ENCODE data around the gene LEMD3. TPM values are rescaled to one million over a fixed set of nuclear protein-coding genes. Genes with fewer than 3 reads are reported as not detected.

Gene LEMD3
- total RNA-seq, 2 experiments from 2014 or later, result 29.0 to 45.5 TPM

DNA sequence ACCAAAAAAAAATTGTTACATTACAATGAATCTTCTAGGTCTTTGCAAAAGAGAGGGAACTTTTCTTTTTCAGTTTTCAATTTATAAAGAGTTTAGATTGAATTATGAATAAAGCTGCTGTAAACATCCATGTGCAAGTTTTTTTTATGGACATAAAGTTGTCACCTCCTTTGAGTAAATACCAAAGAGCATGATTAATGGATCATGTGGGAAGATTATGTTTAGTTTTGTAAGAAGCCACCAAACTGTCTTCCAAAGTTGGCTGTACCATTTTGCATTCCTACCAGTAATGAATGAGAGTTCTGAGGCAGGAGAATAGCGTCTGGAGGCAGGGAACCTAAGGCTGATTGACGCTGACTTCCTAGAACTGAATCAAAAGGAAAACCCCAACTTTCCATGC, 30.2 kb downstream of the LEMD3 start:
- Histone ChIP-seq H3K27ac (ENCODE audit: low read depth, low read length, poor library complexity, severe bottlenecking) (no peak overlapping the region), H3K9me3 (ENCODE audit: low read length) (peaks cover 23% of the 10 kb centered on the region; the same call in 1 of the 2 replicates), H3K4me2 (ENCODE audit: low read length) (no peak overlapping the region), H3K36me3 (ENCODE audit: insufficient read depth, low read length) (peaks cover 35% of the 10 kb centered on the region), H3K9me2 (ENCODE audit: insufficient read depth, low read length) (no peaks in the 10 kb centered on the region), H3K4me1 (ENCODE audit: insufficient read depth, low read length, poor library complexity, severe bottlenecking) (peaks cover 17% of the 10 kb centered on the region), H3K4me3 (ENCODE audit: low read depth, low read length, poor library complexity, severe bottlenecking) (no peak overlapping the region), H2AFZ (ENCODE audit: low read length) (no peak overlapping the region), H3K79me2 (ENCODE audit: insufficient read depth, low read depth, low read length) (peaks cover 64% of the 10 kb centered on the region; the same call in 1 of the 2 replicates), H4K20me1 (ENCODE audit: insufficient read depth, low read length) (no peaks in the 10 kb centered on the region)
- DNase-seq (ENCODE audit: low spot score), result no peak
- intact Hi-C loops (cut with micrococcal nuclease; ENCODE audit: unreplicated experiment), result no loop called here
- TF ChIP-seq EZH2phosphoT487 (IDR thresholded peaks at IDR 0.05; ENCODE audit: borderline replicate concordance, low read depth, low read length), result no peak
- TF ChIP-seq, protein P1, sequence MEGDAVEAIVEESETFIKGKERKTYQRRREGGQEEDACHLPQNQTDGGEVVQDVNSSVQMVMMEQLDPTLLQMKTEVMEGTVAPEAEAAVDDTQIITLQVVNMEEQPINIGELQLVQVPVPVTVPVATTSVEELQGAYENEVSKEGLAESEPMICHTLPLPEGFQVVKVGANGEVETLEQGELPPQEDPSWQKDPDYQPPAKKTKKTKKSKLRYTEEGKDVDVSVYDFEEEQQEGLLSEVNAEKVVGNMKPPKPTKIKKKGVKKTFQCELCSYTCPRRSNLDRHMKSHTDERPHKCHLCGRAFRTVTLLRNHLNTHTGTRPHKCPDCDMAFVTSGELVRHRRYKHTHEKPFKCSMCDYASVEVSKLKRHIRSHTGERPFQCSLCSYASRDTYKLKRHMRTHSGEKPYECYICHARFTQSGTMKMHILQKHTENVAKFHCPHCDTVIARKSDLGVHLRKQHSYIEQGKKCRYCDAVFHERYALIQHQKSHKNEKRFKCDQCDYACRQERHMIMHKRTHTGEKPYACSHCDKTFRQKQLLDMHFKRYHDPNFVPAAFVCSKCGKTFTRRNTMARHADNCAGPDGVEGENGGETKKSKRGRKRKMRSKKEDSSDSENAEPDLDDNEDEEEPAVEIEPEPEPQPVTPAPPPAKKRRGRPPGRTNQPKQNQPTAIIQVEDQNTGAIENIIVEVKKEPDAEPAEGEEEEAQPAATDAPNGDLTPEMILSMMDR (conservative IDR thresholded peaks at IDR 0.05; ENCODE audit: low read length), result no peak
- BruUV-seq (replicated peaks), result no TSS peak
- CTCF ChIA-PET (ENCODE audit: unreplicated experiment), result no interaction called here
- POLR2A ChIA-PET, result interaction anchor here (1.1 kb wide), 1 partner anchor 10 kb away, joined by 3 read pairs; no protein-coding TSS in a partner anchor

DNA sequence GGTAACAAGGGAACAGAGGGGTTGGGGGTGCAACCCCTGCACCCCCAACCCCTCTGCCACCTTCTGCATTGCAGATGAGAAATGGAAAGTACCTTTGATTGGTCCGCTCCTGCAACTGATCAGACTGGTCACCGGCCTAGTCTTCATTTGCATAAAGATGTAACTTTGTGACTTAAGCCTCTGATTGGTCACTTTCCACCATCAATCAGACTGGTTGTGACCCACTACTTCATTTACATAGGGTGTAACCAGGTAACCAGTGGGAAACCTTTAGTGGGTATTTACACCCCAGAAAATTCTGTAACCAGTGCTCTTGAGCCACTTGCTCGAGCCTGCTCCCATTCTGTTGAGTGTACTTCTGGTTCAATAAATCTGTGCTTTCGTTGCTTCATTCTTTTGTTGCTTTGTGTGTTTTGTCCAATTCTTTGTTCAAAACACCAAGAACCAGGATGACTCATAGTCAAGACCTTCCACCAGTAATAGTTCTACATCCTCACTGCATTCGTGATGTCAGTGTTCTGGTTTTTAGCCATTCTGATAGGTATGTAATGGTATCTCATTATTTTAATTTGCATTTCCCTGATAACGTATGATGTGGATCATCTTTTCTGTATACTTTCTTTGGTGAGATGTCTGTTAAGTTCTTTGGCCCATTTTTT, 30.8 kb downstream of the LEMD3 start:
- TF ChIP-seq, protein P1 (conservative IDR thresholded peaks at IDR 0.05; ENCODE audit: low read length), result no peak
- TF ChIP-seq EZH2phosphoT487 (IDR thresholded peaks at IDR 0.05; ENCODE audit: borderline replicate concordance, low read depth, low read length), result no peak
- BruUV-seq (replicated peaks), result no TSS peak
- Histone ChIP-seq H3K4me2 (ENCODE audit: low read length) (no peak overlapping the region), H3K27ac (ENCODE audit: low read depth, low read length, poor library complexity, severe bottlenecking) (no peak overlapping the region), H3K4me3 (ENCODE audit: low read depth, low read length, poor library complexity, severe bottlenecking) (no peak overlapping the region), H3K4me1 (ENCODE audit: insufficient read depth, low read length, poor library complexity, severe bottlenecking) (peaks cover 19% of the 10 kb centered on the region), H2AFZ (ENCODE audit: low read length) (no peak overlapping the region), H3K9me3 (ENCODE audit: low read length) (peaks cover 21% of the 10 kb centered on the region; the same call in 1 of the 2 replicates), H3K36me3 (ENCODE audit: insufficient read depth, low read length) (peaks cover 31% of the 10 kb centered on the region), H3K9me2 (ENCODE audit: insufficient read depth, low read length) (no peaks in the 10 kb centered on the region), H4K20me1 (ENCODE audit: insufficient read depth, low read length) (no peaks in the 10 kb centered on the region), H3K79me2 (ENCODE audit: insufficient read depth, low read depth, low read length) (peaks cover 65% of the 10 kb centered on the region; the same call in 1 of the 2 replicates)
- intact Hi-C loops (cut with micrococcal nuclease; ENCODE audit: unreplicated experiment), result no loop called here
- CTCF ChIA-PET (ENCODE audit: unreplicated experiment), result no interaction called here
- no peak for DNase-seq (ENCODE audit: low spot score)
- POLR2A ChIA-PET, result interaction anchor here (1.1 kb wide), 1 partner anchor 9 kb away, joined by 3 read pairs; no protein-coding TSS in a partner anchor

DNA sequence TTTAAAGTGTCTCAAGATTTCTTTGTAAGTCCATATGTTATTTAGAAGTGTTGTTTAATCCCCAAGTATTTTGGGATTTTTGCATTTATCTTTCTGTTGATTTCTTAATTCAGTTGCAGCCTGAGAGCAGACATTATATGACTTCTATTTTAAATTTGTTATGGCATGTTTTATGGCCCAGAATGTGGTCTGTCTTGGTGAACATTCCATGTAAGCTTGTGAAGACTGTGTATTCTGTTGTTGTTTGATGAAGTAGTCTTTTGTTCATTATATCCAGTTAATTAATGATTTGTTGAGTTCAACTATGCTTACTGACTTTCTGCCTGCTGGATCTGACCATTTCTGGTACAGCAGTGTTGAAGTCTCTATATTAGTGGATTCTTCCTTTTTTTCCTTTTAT, 34.0 kb downstream of the LEMD3 start:
- H3K9me3 ChIP-seq (ENCODE audit: low read length), result no peaks in the 10 kb centered on the region
- H3K4me1 ChIP-seq (ENCODE audit: insufficient read depth, low read length, poor library complexity, severe bottlenecking), result peaks cover 29% of the 10 kb centered on the region
- H3K4me3 ChIP-seq (ENCODE audit: low read depth, low read length, poor library complexity, severe bottlenecking), result no peak overlapping the region
- intact Hi-C loops (cut with micrococcal nuclease; ENCODE audit: unreplicated experiment), result no loop called here
- H4K20me1 ChIP-seq (ENCODE audit: insufficient read depth, low read length), result 0 out of 2 replicates have a peak, but pooled peaks cover 4% of the 10 kb centered on the region
- DNase-seq (ENCODE audit: low spot score), result no peak
- no peak for TF ChIP-seq EZH2phosphoT487 (IDR thresholded peaks at IDR 0.05; ENCODE audit: borderline replicate concordance, low read depth, low read length)
- TF ChIP-seq, protein P1 (conservative IDR thresholded peaks at IDR 0.05; ENCODE audit: low read length), result no peak
- no peak overlapping the region for H3K4me2 ChIP-seq (ENCODE audit: low read length)
- no peak overlapping the region for H2AFZ ChIP-seq (ENCODE audit: low read length)
- peaks cover 75% of the 10 kb centered on the region; the same call in 1 of the 2 replicates for H3K79me2 ChIP-seq (ENCODE audit: insufficient read depth, low read depth, low read length)
- no TSS peak for BruUV-seq (replicated peaks)
- H3K27ac ChIP-seq (ENCODE audit: low read depth, low read length, poor library complexity, severe bottlenecking), result no peak overlapping the region
- H3K36me3 ChIP-seq (ENCODE audit: insufficient read depth, low read length), result peaks cover 9% of the 10 kb centered on the region
- H3K9me2 ChIP-seq (ENCODE audit: insufficient read depth, low read length), result no peaks in the 10 kb centered on the region
- ChIA-PET CTCF (ENCODE audit: unreplicated experiment) (interaction anchor here (1.4 kb wide), 1 partner anchor 8 kb away, joined by 4 read pairs; no protein-coding TSS in a partner anchor), POLR2A (interaction anchor here (1.3 to 1.5 kb wide), 3 partner anchors 8 to 34 kb away, joined by 5 to 8 read pairs (median 7); partner anchors contain the start of gene LEMD3)
